B cell (primary cell): ENCODE results near the gene PTPN20. TPM values are rescaled to one million over a fixed set of nuclear protein-coding genes. Genes with fewer than 3 reads are reported as not detected.

Experiments used
- ATAC-seq: fragments of 200-7000 bp; cut with Tn5 transposase; one replicate; pipeline ENCODE4 v1.10.0; 2021; ENCODE audit warnings: low read depth, mild to moderate bottlenecking, moderate number of reproducible peaks, moderate library complexity
- CTCF ChIA-PET: fragments of 350-600 bp; sonication (Branson Sonifier 250); formaldehyde crosslinking; loops from one replicate; lab custom pipeline; 2021; ENCODE audit warnings: antibody characterized with exemption, inconsistent platforms; lab: Charles Lee
- POLR2A ChIA-PET: fragments of 350-600 bp; sonication (Branson Sonifier 250); formaldehyde crosslinking; loops from one replicate; lab custom pipeline; 2021; ENCODE audit warnings: antibody characterized with exemption; lab: Charles Lee
- DNase-seq: peaks from one replicate; pipeline ENCODE4 v3.0.0; 2013
- H2AFZ ChIP-seq: 2 replicates; pipeline ENCODE4 v1.6.1; 2012; ENCODE audit warnings: mild to moderate bottlenecking, low read depth, low read length; ENCODE audit not compliant: insufficient read depth, poor library complexity, severe bottlenecking
- H3K27ac ChIP-seq, 2 donors: 1 replicate in 1 of 2; 2 replicates in 1 of 2; pipeline ENCODE4 v1.5.1; 2012 to 2013; ENCODE audit warnings: low read length in 2 of 2, mild to moderate bottlenecking in 2 of 2, moderate library complexity in 1 of 2
- H3K27me3 ChIP-seq, 4 experiments: fragments of 200-600 bp in 1 of 4; sonication (generic) in 1 of 4; replicated peaks in 1 of 4; 1 replicate in 2 of 4; 2 replicates in 2 of 4; pipeline versions ENCODE4 v1.6.1 to v1.7.0; 2013 to 2016; ENCODE audit warnings: low read length in 3 of 4, mild to moderate bottlenecking in 2 of 4, mixed read lengths in 1 of 4, moderate library complexity in 1 of 4; ENCODE audit not compliant: insufficient read depth in 4 of 4, control insufficient read depth in 3 of 4; ENCODE audit errors: control extremely low read depth in 1 of 4
- H3K36me3 ChIP-seq, 2 experiments: replicated peaks in 1 of 2; 1 replicate in 1 of 2; 2 replicates in 1 of 2; pipeline versions ENCODE4 v1.6.1 to v1.7.1; 2013; ENCODE audit warnings: low read length in 1 of 2; ENCODE audit not compliant: insufficient read depth in 2 of 2, control insufficient read depth in 1 of 2; ENCODE audit errors: control extremely low read depth in 1 of 2, extremely low read depth in 1 of 2
- H3K4me1 ChIP-seq, 2 donors: fragments of 200-600 bp in 1 of 2; sonication (generic) in 1 of 2; 1 replicate in 1 of 2; 2 replicates in 1 of 2; pipeline versions ENCODE4 v1.5.1 to v1.6.1; 2013 to 2017; ENCODE audit warnings: low read length in 2 of 2; ENCODE audit not compliant: control insufficient read depth in 2 of 2, insufficient read depth in 2 of 2
- H3K4me2 ChIP-seq: replicated peaks from 2 replicates; pipeline ENCODE3; 2012; ENCODE audit warnings: mild to moderate bottlenecking, low read depth, low read length; ENCODE audit not compliant: poor library complexity, severe bottlenecking
- H3K4me3 ChIP-seq, 5 experiments: fragments of 200-600 bp in 1 of 5; sonication (generic) in 1 of 5; 1 replicate in 3 of 5; 2 replicates in 2 of 5; pipeline versions ENCODE4 v1.5.1 to v1.7.0; 2011 to 2016; ENCODE audit warnings: low read length in 4 of 5, mild to moderate bottlenecking in 4 of 5, low read depth in 2 of 5, control low read depth in 1 of 5, moderate library complexity in 1 of 5; ENCODE audit not compliant: insufficient read depth in 1 of 5; ENCODE audit errors: control extremely low read depth in 1 of 5, extremely low read depth in 1 of 5
- H3K79me2 ChIP-seq: fragments of 200-600 bp; sonication (generic); one replicate; pipeline ENCODE4 v1.6.0; 2016; ENCODE audit warnings: low read length; ENCODE audit not compliant: control insufficient read depth, insufficient read depth
- H3K9ac ChIP-seq: fragments of 200-600 bp; sonication (generic); 2 replicates; pipeline ENCODE4 v1.6.1; 2017; ENCODE audit warnings: mild to moderate bottlenecking, low read length, moderate library complexity
- H3K9me3 ChIP-seq, 3 donors: one replicate each; pipeline versions ENCODE4 v1.6.1 to v1.7.1; 2013; ENCODE audit warnings: low read length in 2 of 3; ENCODE audit not compliant: control insufficient read depth in 2 of 3, insufficient read depth in 1 of 3; ENCODE audit errors: control extremely low read depth in 1 of 3
- H4K20me1 ChIP-seq: 2 replicates; pipeline ENCODE4 v1.6.0; 2012; ENCODE audit warnings: mild to moderate bottlenecking, low read length; ENCODE audit not compliant: insufficient read depth, control insufficient read depth, poor library complexity, severe bottlenecking
- H3K27ac Mint-ChIP-seq: one replicate; pipeline ENCODE4 v1.8.0; 2021; ENCODE audit warnings: mixed read lengths
- H3K27me3 Mint-ChIP-seq: one replicate; pipeline ENCODE4 v1.8.0; 2021; ENCODE audit warnings: mixed read lengths
- H3K4me1 Mint-ChIP-seq: one replicate; pipeline ENCODE4 v1.8.0; 2021; ENCODE audit warnings: mixed read lengths
- H3K4me3 Mint-ChIP-seq: one replicate; pipeline ENCODE4 v1.8.0; 2021; ENCODE audit warnings: mixed read lengths
- H3K9me3 Mint-ChIP-seq: one replicate; pipeline ENCODE4 v1.8.0; 2022; ENCODE audit warnings: mixed read lengths; ENCODE audit not compliant: insufficient read depth
- EZH2 ChIP-seq: IDR thresholded peaks from 2 replicates; pipeline ENCODE4 v1.6.1; 2012; ENCODE audit warnings: borderline replicate concordance, low read depth, mild to moderate bottlenecking, moderate library complexity, low read length; ENCODE audit not compliant: insufficient read depth, poor library complexity, severe bottlenecking
- WGBS: methylation state at CpG from one replicate; pipeline ENCODE4 v1.1.5; 2013; ENCODE audit warnings: missing lambda C conversion rate; ENCODE audit not compliant: insufficient coverage; 5-methylcytosine and 5-hydroxymethylcytosine counted together
- intact Hi-C: fragments of 100-400 bp; cut with micrococcal nuclease; formaldehyde crosslinking; loops from one replicate; pipeline ENCODE4 v1.10.0; 2022
- polyA plus RNA-seq: library from polyadenylated mRNA; depleted of rRNA; stranded (reverse); fragments of >200 nt; gene quantifications from 2 replicates; pipeline ENCODE4 v1.2.3, GENCODE V29; 2012
- total RNA-seq, 2 donors: library from RNA; stranded (reverse); fragments of 120-200 nt in 1 of 2; gene quantifications; 1 replicate in 1 of 2; 2 replicates in 1 of 2; pipeline versions ENCODE4 v1.2.3 to v1.2.4, GENCODE V29; 2013 to 2022
- TF ChIP-seq, protein P1 (sequence below): fragments of 200-600 bp; IDR thresholded peaks from one replicate; pipeline ENCODE4 v1.8.0; 2022; ENCODE audit warnings: antibody characterized with exemption, mild to moderate bottlenecking

Gene PTPN20
- total and polyA plus RNA-seq, 2 donors (not counting 1 experiment from before 2014, with no cell fraction given) = 0.24 to 4.2 TPM

- H3K4me1 ChIP-seq = no peaks in the 10 kb centered on the region
- H3K4me1 Mint-ChIP-seq = no peaks in the 10 kb centered on the region
- peaks cover 5% of the 10 kb centered on the region for H3K27me3 Mint-ChIP-seq
- H3K27ac ChIP-seq = no peak overlapping the region
- no peak for DNase-seq
- no peaks in the 10 kb centered on the region for H4K20me1 ChIP-seq
- no peak overlapping the region for H3K27ac Mint-ChIP-seq
- no peaks in the 10 kb centered on the region for H3K9me3 ChIP-seq
- no peak overlapping the region for H2AFZ ChIP-seq
- H3K27me3 ChIP-seq = no peaks in the 10 kb centered on the region
- no peaks in the 10 kb centered on the region for H3K9me3 Mint-ChIP-seq
- 92% methylated on average over 10 of the region's 10 CpGs for WGBS
- no peak overlapping the region for H3K4me2 ChIP-seq
- no peak for TF ChIP-seq EZH2
- TF ChIP-seq, protein P1, sequence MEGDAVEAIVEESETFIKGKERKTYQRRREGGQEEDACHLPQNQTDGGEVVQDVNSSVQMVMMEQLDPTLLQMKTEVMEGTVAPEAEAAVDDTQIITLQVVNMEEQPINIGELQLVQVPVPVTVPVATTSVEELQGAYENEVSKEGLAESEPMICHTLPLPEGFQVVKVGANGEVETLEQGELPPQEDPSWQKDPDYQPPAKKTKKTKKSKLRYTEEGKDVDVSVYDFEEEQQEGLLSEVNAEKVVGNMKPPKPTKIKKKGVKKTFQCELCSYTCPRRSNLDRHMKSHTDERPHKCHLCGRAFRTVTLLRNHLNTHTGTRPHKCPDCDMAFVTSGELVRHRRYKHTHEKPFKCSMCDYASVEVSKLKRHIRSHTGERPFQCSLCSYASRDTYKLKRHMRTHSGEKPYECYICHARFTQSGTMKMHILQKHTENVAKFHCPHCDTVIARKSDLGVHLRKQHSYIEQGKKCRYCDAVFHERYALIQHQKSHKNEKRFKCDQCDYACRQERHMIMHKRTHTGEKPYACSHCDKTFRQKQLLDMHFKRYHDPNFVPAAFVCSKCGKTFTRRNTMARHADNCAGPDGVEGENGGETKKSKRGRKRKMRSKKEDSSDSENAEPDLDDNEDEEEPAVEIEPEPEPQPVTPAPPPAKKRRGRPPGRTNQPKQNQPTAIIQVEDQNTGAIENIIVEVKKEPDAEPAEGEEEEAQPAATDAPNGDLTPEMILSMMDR = no peak
- H3K4me3 Mint-ChIP-seq = no peak overlapping the region
- ChIA-PET POLR2A (no interaction called here), CTCF (interaction anchor here (1.2 to 2.9 kb wide), 11 partner anchors 8 to 287 kb away, joined by 3 to 83 read pairs (median 4); no protein-coding TSS in a partner anchor)
- intact Hi-C loops = no loop called here
- H3K4me3 ChIP-seq = no peak overlapping the region
- no peaks in the 10 kb centered on the region for H3K36me3 ChIP-seq
- H3K79me2 ChIP-seq = no peaks in the 10 kb centered on the region
- no peak overlapping the region for H3K9ac ChIP-seq
- ATAC-seq = no peak
Observed at GRCh38 chr10:47025540-47026300, 114.5 kb downstream of the PTPN20 start.
